GM23338 (cell line): Measurements from ENCODE around the gene FCRL4. TPM values are rescaled to one million over a fixed set of nuclear protein-coding genes. Genes with fewer than 3 reads are reported as not detected.
A peak's percentile ranks its signal among the peaks of the same experiment; 100 is the strongest.

Experiments used
- ATAC-seq: fragments of 200-7000 bp; cut with Tn5 transposase; 3 replicates; pipeline ENCODE4 v1.9.1; 2020
- DNase-seq: peaks from one replicate; pipeline ENCODE4 v3.0.0-alpha.2; 2015; ENCODE audit warnings: low spot score
- H2AFZ ChIP-seq: fragments of 200-600 bp; sonication (generic); 2 replicates; pipeline ENCODE4 v1.8.0; 2016; ENCODE audit warnings: antibody characterized with exemption, mild to moderate bottlenecking, moderate library complexity
- H3F3A ChIP-seq: fragments of 200-600 bp; sonication (generic); replicated peaks from 2 replicates; pipeline ENCODE4 v1.8.0; 2017; ENCODE audit warnings: antibody characterized with exemption, mixed run types, low read depth
- H3K27ac ChIP-seq: fragments of 200-600 bp; sonication (generic); 2 replicates; pipeline ENCODE4 v1.6.1; 2016; ENCODE audit warnings: low read depth
- H3K27me3 ChIP-seq: fragments of 200-600 bp; sonication (generic); 2 replicates; pipeline ENCODE4 v1.8.0; 2016; ENCODE audit warnings: mild to moderate bottlenecking, mixed run types, moderate library complexity; ENCODE audit not compliant: insufficient read depth
- H3K36me3 ChIP-seq: fragments of 200-600 bp; sonication (generic); 2 replicates; pipeline ENCODE4 v1.8.0; 2016; ENCODE audit warnings: mild to moderate bottlenecking; ENCODE audit not compliant: insufficient read depth
- H3K4me1 ChIP-seq: fragments of 200-600 bp; sonication (generic); 2 replicates; pipeline ENCODE4 v1.8.0; 2016; ENCODE audit warnings: mild to moderate bottlenecking, moderate library complexity; ENCODE audit not compliant: insufficient read depth
- H3K4me2 ChIP-seq: fragments of 200-600 bp; sonication (generic); 2 replicates; pipeline ENCODE4 v1.7.1; 2017; ENCODE audit warnings: mixed run types
- H3K4me3 ChIP-seq: fragments of 200-600 bp; sonication (generic); 2 replicates; pipeline ENCODE4 v1.6.1; 2016; ENCODE audit warnings: mixed run types
- H3K79me2 ChIP-seq: fragments of 200-600 bp; sonication (generic); replicated peaks from 2 replicates; pipeline ENCODE4 v1.8.0; 2017; ENCODE audit warnings: mild to moderate bottlenecking; ENCODE audit not compliant: insufficient read depth
- H3K9me2 ChIP-seq: fragments of 200-600 bp; sonication (generic); 2 replicates; pipeline ENCODE4 v1.8.0; 2017; ENCODE audit not compliant: insufficient read depth
- H4K20me1 ChIP-seq: fragments of 200-600 bp; sonication (generic); replicated peaks from 2 replicates; pipeline ENCODE4 v1.8.0; 2017; ENCODE audit warnings: mild to moderate bottlenecking; ENCODE audit not compliant: insufficient read depth
- H3K27ac Mint-ChIP-seq: 2 replicates; pipeline ENCODE4 v1.8.0; 2020; ENCODE audit warnings: inconsistent platforms, mild to moderate bottlenecking, moderate library complexity, mixed read lengths
- H3K27me3 Mint-ChIP-seq: 3 replicates; pipeline ENCODE4 v1.8.0; 2022; ENCODE audit warnings: low read depth, mild to moderate bottlenecking, moderate library complexity, mixed read lengths, inconsistent platforms; ENCODE audit not compliant: insufficient read depth, poor library complexity
- H3K36me3 Mint-ChIP-seq: 3 replicates; pipeline ENCODE4 v1.8.0; 2021; ENCODE audit warnings: low read depth, mild to moderate bottlenecking, inconsistent platforms, moderate library complexity, mixed read lengths
- H3K4me1 Mint-ChIP-seq: 3 replicates; pipeline ENCODE4 v1.8.0; 2020; ENCODE audit warnings: mild to moderate bottlenecking, inconsistent platforms, mixed read lengths
- H3K4me3 Mint-ChIP-seq: 3 replicates; pipeline ENCODE4 v1.8.0; 2021; ENCODE audit warnings: moderate library complexity, mild to moderate bottlenecking, inconsistent platforms, mixed read lengths
- H3K9me3 Mint-ChIP-seq: 3 replicates; pipeline ENCODE4 v1.8.0; 2020; ENCODE audit warnings: moderate library complexity, mild to moderate bottlenecking, inconsistent platforms, mixed read lengths
- CREB1 ChIP-seq: fragments of 250-450 bp; sonication (Bioruptor Pico); IDR thresholded peaks from 2 replicates; pipeline ENCODE4 v1.5.0; 2020; ENCODE audit warnings: low read depth, mild to moderate bottlenecking, moderate library complexity
- CTCF ChIP-seq, 2 experiments: fragments of 200-600 bp in 1 of 2; sonication (generic) in 1 of 2; conservative IDR thresholded peaks; 2 replicates each; pipeline versions ENCODE4 v1.5.1 to v1.6.1; 2016 to 2017; ENCODE audit warnings: antibody characterized with exemption in 2 of 2, low read depth in 2 of 2, mild to moderate bottlenecking in 2 of 2, moderate library complexity in 1 of 2
- NANOG ChIP-seq: IDR thresholded peaks from 2 replicates; pipeline ENCODE4 v1.6.1; 2016; ENCODE audit warnings: antibody characterized with exemption, borderline replicate concordance
- REST ChIP-seq: IDR thresholded peaks from one replicate; pipeline ENCODE4 v1.6.1; 2018; ENCODE audit warnings: antibody characterized with exemption; ENCODE audit not compliant: unreplicated experiment
- STAT1 ChIP-seq: IDR thresholded peaks from one replicate; pipeline ENCODE4 v1.6.1; 2016; ENCODE audit warnings: antibody characterized with exemption; ENCODE audit not compliant: unreplicated experiment
- polyA plus RNA-seq: library from polyadenylated mRNA; unstranded; fragments of >200 nt; fragmentation: Nextera tagmentation; extraction: Ambion mirVana; gene quantifications from 2 replicates; pipeline ENCODE4 v1.2.1, GENCODE V29; 2016
- total RNA-seq: library from RNA; depleted of rRNA; stranded (reverse); fragments of >200 nt; shearing (Covaris generic); gene quantifications from 2 replicates; pipeline ENCODE4 v1.2.3, GENCODE V29; 2014
- TF ChIP-seq, protein P1 (sequence below): fragments of 250-450 bp; sonication (Bioruptor Pico); IDR thresholded peaks from 2 replicates; pipeline ENCODE4 v1.5.0; 2020; ENCODE audit warnings: mild to moderate bottlenecking, moderate library complexity

The FCRL4 gene
- total and polyA plus RNA-seq, 2 experiments from 2014 or later: not detected

DNA sequence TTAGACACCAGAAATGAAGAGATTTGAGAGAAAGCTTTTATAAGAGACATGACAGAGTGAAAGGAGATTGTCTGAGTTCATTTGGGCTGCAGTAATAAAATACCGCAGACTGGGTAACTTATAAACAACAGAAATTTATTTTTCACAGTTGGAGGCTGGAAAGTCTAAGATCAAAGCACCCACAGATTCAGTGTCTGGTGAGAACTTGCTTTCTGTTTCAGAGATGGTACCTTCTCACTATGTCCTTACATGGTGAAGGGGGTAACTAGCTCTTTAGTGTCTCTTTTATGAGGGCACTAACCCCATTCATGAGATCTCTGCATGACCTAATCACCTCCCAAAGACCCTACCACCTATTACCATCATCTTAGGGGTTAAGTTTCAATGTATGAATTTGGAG, 30.9 kb upstream of the FCRL4 start (continued):
- no peak for TF ChIP-seq CREB1 (CRISPR knock-in tag)

DNA sequence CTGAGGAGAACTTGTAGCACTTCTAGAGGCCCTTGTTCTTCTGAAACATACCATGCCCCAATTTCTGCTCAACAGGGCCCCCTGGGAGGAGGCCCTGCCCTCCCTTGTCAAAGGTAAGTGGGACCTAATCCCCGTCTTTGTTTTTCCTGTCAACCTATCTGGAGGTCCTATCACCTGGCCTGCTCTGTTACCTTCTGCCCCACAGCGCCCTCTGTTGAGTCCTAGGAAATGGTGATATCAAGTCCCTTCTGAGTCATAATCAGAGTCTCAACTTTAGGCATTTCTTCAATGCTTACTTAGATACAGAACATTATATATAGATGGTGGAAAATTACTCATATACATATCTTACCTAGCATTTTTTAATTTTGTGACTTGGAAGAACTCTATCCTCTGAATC, 28.2 kb upstream of the FCRL4 start:
- Histone ChIP-seq H3K27me3 (no peaks in the 10 kb centered on the region), H3K4me2 (no peak overlapping the region), H2AFZ (no peak overlapping the region), H3K36me3 (no peaks in the 10 kb centered on the region), H4K20me1 (no peaks in the 10 kb centered on the region), H3K4me3 (no peak overlapping the region), H3F3A (no peaks in the 10 kb centered on the region), H3K79me2 (no peaks in the 10 kb centered on the region), H3K4me1 (no peaks in the 10 kb centered on the region), H3K27ac (no peak overlapping the region), H3K9me2 (peaks cover 8% of the 10 kb centered on the region; the same call in 1 of the 2 replicates)
- Mint-ChIP-seq H3K4me1 (no peaks in the 10 kb centered on the region; the same call in 2 of the 3 replicates), H3K9me3 (no peaks in the 10 kb centered on the region), H3K36me3 (no peaks in the 10 kb centered on the region), H3K27ac (no peak overlapping the region), H3K27me3 (no peaks in the 10 kb centered on the region), H3K4me3 (no peak overlapping the region)
- ATAC-seq (peak; percentile 91), DNase-seq (peak; percentile 82)
- TF ChIP-seq STAT1: no peak
- TF ChIP-seq NANOG: no peak
- TF ChIP-seq CTCF (conservative IDR thresholded peaks at IDR 0.05; ENCODE audit: low read depth in 2 of 2): peak; percentile 84 to 90
- TF ChIP-seq, protein P1, sequence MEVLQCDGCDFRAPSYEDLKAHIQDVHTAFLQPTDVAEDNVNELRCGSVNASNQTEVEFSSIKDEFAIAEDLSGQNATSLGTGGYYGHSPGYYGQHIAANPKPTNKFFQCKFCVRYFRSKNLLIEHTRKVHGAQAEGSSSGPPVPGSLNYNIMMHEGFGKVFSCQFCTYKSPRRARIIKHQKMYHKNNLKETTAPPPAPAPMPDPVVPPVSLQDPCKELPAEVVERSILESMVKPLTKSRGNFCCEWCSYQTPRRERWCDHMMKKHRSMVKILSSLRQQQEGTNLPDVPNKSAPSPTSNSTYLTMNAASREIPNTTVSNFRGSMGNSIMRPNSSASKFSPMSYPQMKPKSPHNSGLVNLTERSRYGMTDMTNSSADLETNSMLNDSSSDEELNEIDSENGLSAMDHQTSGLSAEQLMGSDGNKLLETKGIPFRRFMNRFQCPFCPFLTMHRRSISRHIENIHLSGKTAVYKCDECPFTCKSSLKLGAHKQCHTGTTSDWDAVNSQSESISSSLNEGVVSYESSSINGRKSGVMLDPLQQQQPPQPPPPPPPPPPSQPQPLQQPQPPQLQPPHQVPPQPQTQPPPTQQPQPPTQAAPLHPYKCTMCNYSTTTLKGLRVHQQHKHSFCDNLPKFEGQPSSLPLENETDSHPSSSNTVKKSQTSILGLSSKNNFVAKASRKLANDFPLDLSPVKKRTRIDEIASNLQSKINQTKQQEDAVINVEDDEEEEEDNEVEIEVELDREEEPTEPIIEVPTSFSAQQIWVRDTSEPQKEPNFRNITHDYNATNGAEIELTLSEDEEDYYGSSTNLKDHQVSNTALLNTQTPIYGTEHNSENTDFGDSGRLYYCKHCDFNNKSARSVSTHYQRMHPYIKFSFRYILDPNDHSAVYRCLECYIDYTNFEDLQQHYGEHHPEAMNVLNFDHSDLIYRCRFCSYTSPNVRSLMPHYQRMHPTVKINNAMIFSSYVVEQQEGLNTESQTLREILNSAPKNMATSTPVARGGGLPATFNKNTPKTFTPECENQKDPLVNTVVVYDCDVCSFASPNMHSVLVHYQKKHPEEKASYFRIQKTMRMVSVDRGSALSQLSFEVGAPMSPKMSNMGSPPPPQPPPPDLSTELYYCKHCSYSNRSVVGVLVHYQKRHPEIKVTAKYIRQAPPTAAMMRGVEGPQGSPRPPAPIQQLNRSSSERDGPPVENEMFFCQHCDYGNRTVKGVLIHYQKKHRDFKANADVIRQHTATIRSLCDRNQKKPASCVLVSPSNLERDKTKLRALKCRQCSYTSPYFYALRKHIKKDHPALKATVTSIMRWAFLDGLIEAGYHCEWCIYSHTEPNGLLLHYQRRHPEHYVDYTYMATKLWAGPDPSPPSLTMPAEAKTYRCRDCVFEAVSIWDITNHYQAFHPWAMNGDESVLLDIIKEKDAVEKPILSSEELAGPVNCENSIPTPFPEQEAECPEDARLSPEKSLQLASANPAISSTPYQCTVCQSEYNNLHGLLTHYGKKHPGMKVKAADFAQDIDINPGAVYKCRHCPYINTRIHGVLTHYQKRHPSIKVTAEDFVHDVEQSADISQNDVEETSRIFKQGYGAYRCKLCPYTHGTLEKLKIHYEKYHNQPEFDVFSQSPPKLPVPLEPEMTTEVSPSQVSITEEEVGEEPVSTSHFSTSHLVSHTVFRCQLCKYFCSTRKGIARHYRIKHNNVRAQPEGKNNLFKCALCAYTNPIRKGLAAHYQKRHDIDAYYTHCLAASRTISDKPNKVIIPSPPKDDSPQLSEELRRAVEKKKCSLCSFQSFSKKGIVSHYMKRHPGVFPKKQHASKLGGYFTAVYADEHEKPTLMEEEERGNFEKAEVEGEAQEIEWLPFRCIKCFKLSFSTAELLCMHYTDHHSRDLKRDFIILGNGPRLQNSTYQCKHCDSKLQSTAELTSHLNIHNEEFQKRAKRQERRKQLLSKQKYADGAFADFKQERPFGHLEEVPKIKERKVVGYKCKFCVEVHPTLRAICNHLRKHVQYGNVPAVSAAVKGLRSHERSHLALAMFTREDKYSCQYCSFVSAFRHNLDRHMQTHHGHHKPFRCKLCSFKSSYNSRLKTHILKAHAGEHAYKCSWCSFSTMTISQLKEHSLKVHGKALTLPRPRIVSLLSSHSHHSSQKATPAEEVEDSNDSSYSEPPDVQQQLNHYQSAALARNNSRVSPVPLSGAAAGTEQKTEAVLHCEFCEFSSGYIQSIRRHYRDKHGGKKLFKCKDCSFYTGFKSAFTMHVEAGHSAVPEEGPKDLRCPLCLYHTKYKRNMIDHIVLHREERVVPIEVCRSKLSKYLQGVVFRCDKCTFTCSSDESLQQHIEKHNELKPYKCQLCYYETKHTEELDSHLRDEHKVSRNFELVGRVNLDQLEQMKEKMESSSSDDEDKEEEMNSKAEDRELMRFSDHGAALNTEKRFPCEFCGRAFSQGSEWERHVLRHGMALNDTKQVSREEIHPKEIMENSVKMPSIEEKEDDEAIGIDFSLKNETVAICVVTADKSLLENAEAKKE (CRISPR knock-in tag): peak; percentile 79
- no peak for TF ChIP-seq REST
